ENCODE data around the gene AP1B1. TPM values are rescaled to one million over a fixed set of nuclear protein-coding genes. Genes with fewer than 3 reads are reported as not detected.

The AP1B1 gene
- polyA plus RNA-seq, 2 of the 4 experiments (the other 2 are of a cell fraction), result 22.5 to 27.0 TPM

GRCh38 chr22:29332886-29333496 is 55.4 kb downstream of the AP1B1 start:
- ATAC-seq (no peak), FAIRE-seq (no peak), DNase-seq (ENCODE audit: low read depth in 1 of 2, low spot score in 1 of 2) (no peak)
- no peaks in the 10 kb centered on the region for H3K9me3 ChIP-seq
- CTCF ChIA-PET, result interaction anchor here (1.8 kb wide), 1 partner anchor 26 kb away, joined by 3 read pairs; no protein-coding TSS in a partner anchor
- no peak overlapping the region for H3K4me2 ChIP-seq
- WGBS (ENCODE audit: missing lambda C conversion rate), result 91% methylated on average over 6 of the region's 8 CpGs
- H3K4me1 ChIP-seq, result peaks cover 5% of the 10 kb centered on the region; the same call in 2 of the 3 replicates
- POLR2A ChIA-PET, result no interaction called here
- TF ChIP-seq FOXS1 (CRISPR knock-in tag; IDR thresholded peaks at IDR 0.05) (no peak), RNF2 (IDR thresholded peaks at IDR 0.05; ENCODE audit: borderline replicate concordance, low read depth) (no peak), JUNB (IDR thresholded peaks at IDR 0.05) (no peak), TP53 (CRISPR knock-in tag; IDR thresholded peaks at IDR 0.05) (no peak), CTCF (IDR thresholded peaks at IDR 0.05) (no peak), ZC3H11A (IDR thresholded peaks at IDR 0.05) (no peak), EHMT2 (IDR thresholded peaks at IDR 0.05; ENCODE audit: low read depth) (no peak), RFX5 (IDR thresholded peaks at IDR 0.05) (no peak), CHD2 (IDR thresholded peaks at IDR 0.05; ENCODE audit: low read length, partially characterized antibody) (no peak), NFE2L2 (conservative IDR thresholded peaks at IDR 0.05; ENCODE audit: low read length) (no peak), HOXB13 (CRISPR knock-in tag; IDR thresholded peaks at IDR 0.05; ENCODE audit: low read depth) (no peak), HES2 (IDR thresholded peaks at IDR 0.05) (no peak)
- no peak overlapping the region for H3K27ac ChIP-seq
- H3K4me3 ChIP-seq, result no peak overlapping the region

GRCh38 chr22:29331658-29332300 is 56.6 kb downstream of the AP1B1 start:
- Histone ChIP-seq H3K27ac (no peak overlapping the region), H3K4me1 (peaks cover 5% of the 10 kb centered on the region; the same call in 2 of the 3 replicates), H3K4me3 (no peak overlapping the region), H3K9me3 (no peaks in the 10 kb centered on the region), H3K4me2 (no peak overlapping the region)
- no peak for FAIRE-seq
- WGBS (ENCODE audit: missing lambda C conversion rate), result 89% methylated on average over 4 of the region's 14 CpGs
- POLR2A ChIA-PET, result no interaction called here
- TF ChIP-seq JUN (IDR thresholded peaks at IDR 0.05) (no peak), KDM5A (IDR thresholded peaks at IDR 0.05) (no peak), JUNB (IDR thresholded peaks at IDR 0.05) (no peak), CTCF (IDR thresholded peaks at IDR 0.05) (no peak), HMGXB4 (CRISPR knock-in tag; IDR thresholded peaks at IDR 0.05; ENCODE audit: borderline replicate concordance) (no peak), CEBPB (IDR thresholded peaks at IDR 0.05) (no peak), HOXA7 (CRISPR knock-in tag; IDR thresholded peaks at IDR 0.05) (no peak), EP300 (IDR thresholded peaks at IDR 0.05) (no peak), SMC3 (IDR thresholded peaks at IDR 0.05) (no peak), MAFK (IDR thresholded peaks at IDR 0.05; ENCODE audit: partially characterized antibody) (no peak), ATOH8 (CRISPR knock-in tag; IDR thresholded peaks at IDR 0.05; ENCODE audit: low read depth) (no peak), CBX8 (IDR thresholded peaks at IDR 0.05) (no peak), EHF (CRISPR knock-in tag; IDR thresholded peaks at IDR 0.05) (no peak), BHLHE40 (IDR thresholded peaks at IDR 0.05; ENCODE audit: low read depth, low read length) (no peak), HES2 (IDR thresholded peaks at IDR 0.05) (no peak)
- no peak for ATAC-seq
- CTCF ChIA-PET, result interaction anchor here (1.0 kb wide), 1 partner anchor 28 kb away, joined by 3 read pairs; no protein-coding TSS in a partner anchor
- no peak for DNase-seq (ENCODE audit: low read depth in 1 of 2, low spot score in 1 of 2)

Measured in A549 (cell line).